WTC11 (cell line): ENCODE data around the gene FGD5. TPM values are rescaled to one million over a fixed set of nuclear protein-coding genes. Genes with fewer than 3 reads are reported as not detected.

ENCODE experiments used
- ATAC-seq: fragments of 200-7000 bp; cut with Tn5 transposase; 2 replicates; pipeline ENCODE4 v1.10.0; 2021; ENCODE audit warnings: mild to moderate bottlenecking, moderate library complexity
- CTCF ChIA-PET: fragments of 300-600 bp; sonication (Branson Sonifier 250); formaldehyde crosslinking; loops from one replicate; lab custom pipeline; 2021; ENCODE audit warnings: antibody characterized with exemption; lab: Charles Lee
- POLR2A ChIA-PET: fragments of 350-600 bp; sonication (Branson Sonifier 250); formaldehyde crosslinking; loops from one replicate; lab custom pipeline; 2021; ENCODE audit warnings: antibody characterized with exemption; lab: Charles Lee
- DNase-seq: peaks from one replicate; pipeline ENCODE4 v3.0.0; 2021; ENCODE audit warnings: low spot score
- H3K27ac Mint-ChIP-seq: 2 replicates; pipeline ENCODE4 v1.8.0; 2021; ENCODE audit warnings: mixed read lengths
- H3K27me3 Mint-ChIP-seq: 2 replicates; pipeline ENCODE4 v1.8.0; 2021; ENCODE audit warnings: low read depth, mild to moderate bottlenecking, moderate library complexity, mixed read lengths
- H3K36me3 Mint-ChIP-seq: 2 replicates; pipeline ENCODE4 v1.8.0; 2021; ENCODE audit warnings: mixed read lengths
- H3K4me1 Mint-ChIP-seq: 2 replicates; pipeline ENCODE4 v1.8.0; 2022; ENCODE audit warnings: mixed read lengths
- H3K4me3 Mint-ChIP-seq: 2 replicates; pipeline ENCODE4 v1.8.0; 2021; ENCODE audit warnings: mild to moderate bottlenecking, moderate library complexity, mixed read lengths
- H3K9me3 Mint-ChIP-seq: 2 replicates; pipeline ENCODE4 v1.8.0; 2021; ENCODE audit warnings: mixed read lengths
- ARID4B ChIP-seq: sonication (generic); formaldehyde crosslinking; IDR thresholded peaks from 2 replicates; pipeline ENCODE4 v1.8.0; 2023; ENCODE audit warnings: missing genetic modification reagents, mild to moderate bottlenecking, borderline replicate concordance
- CDX4 ChIP-seq: fragments of 250-450 bp; sonication (Bioruptor Pico); IDR thresholded peaks from 2 replicates; pipeline ENCODE4 v1.9.0; 2021; ENCODE audit warnings: moderate library complexity, mild to moderate bottlenecking, inconsistent platforms, borderline replicate concordance
- CREM ChIP-seq: sonication (generic); formaldehyde crosslinking; IDR thresholded peaks from 2 replicates; pipeline ENCODE4 v1.8.1; 2022; ENCODE audit warnings: mild to moderate bottlenecking, missing genetic modification reagents, moderate library complexity
- EMX1 ChIP-seq: fragments of 250-450 bp; sonication (Bioruptor Pico); IDR thresholded peaks from 2 replicates; pipeline ENCODE4 v1.8.0; 2021; ENCODE audit warnings: mild to moderate bottlenecking
- ESRRA ChIP-seq: sonication (generic); formaldehyde crosslinking; IDR thresholded peaks from 2 replicates; pipeline ENCODE4 v1.8.1; 2022; ENCODE audit warnings: mild to moderate bottlenecking, missing genetic modification reagents, borderline replicate concordance
- ETV6 ChIP-seq: sonication (generic); formaldehyde crosslinking; IDR thresholded peaks from 2 replicates; pipeline ENCODE4 v1.8.1; 2022; ENCODE audit warnings: mild to moderate bottlenecking, missing genetic modification reagents
- FOXK1 ChIP-seq: sonication (generic); formaldehyde crosslinking; IDR thresholded peaks from 2 replicates; pipeline ENCODE4 v1.8.0; 2022; ENCODE audit warnings: mild to moderate bottlenecking, moderate library complexity, missing genetic modification reagents
- HMGXB4 ChIP-seq: sonication (generic); formaldehyde crosslinking; IDR thresholded peaks from 2 replicates; pipeline ENCODE4 v1.8.1; 2023; ENCODE audit warnings: mild to moderate bottlenecking, moderate library complexity, missing genetic modification reagents
- KAT7 ChIP-seq: sonication (generic); formaldehyde crosslinking; IDR thresholded peaks from 2 replicates; pipeline ENCODE4 v1.8.1; 2023; ENCODE audit warnings: missing genetic modification reagents, mild to moderate bottlenecking, borderline replicate concordance
- MLX ChIP-seq: sonication (generic); formaldehyde crosslinking; IDR thresholded peaks from 2 replicates; pipeline ENCODE4 v1.8.1; 2023; ENCODE audit warnings: mild to moderate bottlenecking, missing genetic modification reagents, moderate library complexity
- MYBL2 ChIP-seq: sonication (generic); formaldehyde crosslinking; IDR thresholded peaks from 2 replicates; pipeline ENCODE4 v1.8.1; 2023; ENCODE audit warnings: mild to moderate bottlenecking, moderate library complexity, missing genetic modification reagents
- NR2C2 ChIP-seq: sonication (generic); formaldehyde crosslinking; IDR thresholded peaks from 2 replicates; pipeline ENCODE4 v1.8.0; 2022; ENCODE audit warnings: mild to moderate bottlenecking, missing genetic modification reagents
- SMAD3 ChIP-seq: sonication (generic); formaldehyde crosslinking; IDR thresholded peaks from 2 replicates; pipeline ENCODE4 v1.8.0; 2022; ENCODE audit warnings: missing genetic modification reagents, mild to moderate bottlenecking, borderline replicate concordance
- TEAD1 ChIP-seq: sonication (generic); formaldehyde crosslinking; IDR thresholded peaks from 2 replicates; pipeline ENCODE4 v1.8.0; 2022; ENCODE audit warnings: mild to moderate bottlenecking, missing genetic modification reagents
- TP53 ChIP-seq: sonication (generic); formaldehyde crosslinking; IDR thresholded peaks from 2 replicates; pipeline ENCODE4 v1.8.1; 2023; ENCODE audit warnings: mild to moderate bottlenecking, missing genetic modification reagents
- ZBTB43 ChIP-seq: sonication (generic); formaldehyde crosslinking; IDR thresholded peaks from 2 replicates; pipeline ENCODE4 v1.8.1; 2023; ENCODE audit warnings: mild to moderate bottlenecking, missing genetic modification reagents
- ZMAT4 ChIP-seq: fragments of 250-450 bp; sonication (Bioruptor Pico); IDR thresholded peaks from 2 replicates; pipeline ENCODE4 v1.9.0; 2021; ENCODE audit warnings: mild to moderate bottlenecking
- ZNF138 ChIP-seq: sonication (generic); formaldehyde crosslinking; conservative IDR thresholded peaks from 2 replicates; pipeline ENCODE4 v1.8.1; 2022; ENCODE audit warnings: mild to moderate bottlenecking, moderate library complexity, missing genetic modification reagents
- total RNA-seq: library from RNA; stranded (reverse); gene quantifications from 3 replicates; pipeline ENCODE4 v1.2.3, GENCODE V29; 2021

FGD5 gene
- total RNA-seq, 1 experiment from 2014 or later = 18.3 TPM

- TF ChIP-seq HMGXB4 (CRISPR knock-in tag) (no peak), SMAD3 (CRISPR knock-in tag) (no peak), ESRRA (CRISPR knock-in tag) (no peak), TEAD1 (no peak)
Measured at GRCh38 chr3:14943042-14943441, 124.3 kb downstream of the FGD5 start (continued).

- H3K36me3 Mint-ChIP-seq = peaks cover 24% of the 10 kb centered on the region
- DNase-seq = no peak
- peak overlapping the region; percentile 94 for H3K4me3 Mint-ChIP-seq
- H3K4me1 Mint-ChIP-seq = peaks cover 51% of the 10 kb centered on the region
- H3K27me3 Mint-ChIP-seq = no peaks in the 10 kb centered on the region
- ATAC-seq = no peak
- no peaks in the 10 kb centered on the region for H3K9me3 Mint-ChIP-seq
- TF ChIP-seq MYBL2 = no peak
- CTCF ChIA-PET = interaction anchor here (0.8 to 0.9 kb wide), 2 partner anchors 165 to 273 kb away, joined by 3 to 4 read pairs; no protein-coding TSS in a partner anchor
- peak overlapping the region; percentile 56 for H3K27ac Mint-ChIP-seq
- POLR2A ChIA-PET = no interaction called here
Measured at GRCh38 chr3:14946236-14946635, 127.5 kb downstream of the FGD5 start.

- DNase-seq (no peak), ATAC-seq (no peak)
- peak overlapping the region; percentile 94 for H3K4me3 Mint-ChIP-seq
- peaks cover 24% of the 10 kb centered on the region for H3K36me3 Mint-ChIP-seq
- peak overlapping the region; percentile 95 for H3K27ac Mint-ChIP-seq
- no peak for TF ChIP-seq EMX1 (CRISPR knock-in tag)
- TF ChIP-seq TP53 (CRISPR knock-in tag) = no peak
- POLR2A ChIA-PET = no interaction called here
- H3K27me3 Mint-ChIP-seq = no peaks in the 10 kb centered on the region
- peaks cover 46% of the 10 kb centered on the region for H3K4me1 Mint-ChIP-seq
- CTCF ChIA-PET = interaction anchor here (0.8 to 1.2 kb wide), 4 partner anchors 21 to 274 kb away, joined by 3 to 5 read pairs (median 4); no protein-coding TSS in a partner anchor
- no peaks in the 10 kb centered on the region for H3K9me3 Mint-ChIP-seq
Measured at GRCh38 chr3:14946739-14947099, 128.0 kb downstream of the FGD5 start.

- Mint-ChIP-seq H3K27ac (peak within 1 kb of the TSS; percentile 100), H3K4me3 (peak within 1 kb of the TSS; percentile 96), H3K36me3 (peaks cover 24% of the 10 kb centered on the region), H3K9me3 (no peaks in the 10 kb centered on the region), H3K4me1 (peaks cover 42% of the 10 kb centered on the region), H3K27me3 (no peaks in the 10 kb centered on the region)
- POLR2A ChIA-PET = no interaction called here
- DNase-seq = peak; percentile 76
- peak; percentile 28 for ATAC-seq
- CTCF ChIA-PET = interaction anchor here (0.8 to 1.2 kb wide), 4 partner anchors 21 to 274 kb away, joined by 3 to 5 read pairs (median 4); no protein-coding TSS in a partner anchor
- TF ChIP-seq ETV6 (CRISPR knock-in tag) (peak; percentile 56; the same call in 1 of the 2 replicates), ARID4B (CRISPR knock-in tag) (peak; percentile 41; the same call in 1 of the 2 replicates), CREM (CRISPR knock-in tag) (peak; percentile 30; the same call in 1 of the 2 replicates), ZBTB43 (CRISPR knock-in tag) (no peak), ZMAT4 (CRISPR knock-in tag) (no peak), FOXK1 (CRISPR knock-in tag) (peak; percentile 40; the same call in 1 of the 2 replicates), KAT7 (CRISPR knock-in tag) (peak; percentile 52), CDX4 (no peak), ZNF138 (no peak), MLX (CRISPR knock-in tag) (0 out of 2 replicates have a peak, but pooled peaks have one; percentile 40), NR2C2 (CRISPR knock-in tag) (peak; percentile 58; the same call in 1 of the 2 replicates)
Measured at GRCh38 chr3:14947100-14947885, 128.5 kb downstream of the FGD5 start, which contains the start of gene NR2C2. NR2C2 (plus strand) TSS chr3:14947583; CDS start chr3:15003915, 56,332 bp downstream.
